Spleen (tissue), 11 donors: ENCODE data around the gene ABCA4. TPM values are rescaled to one million over a fixed set of nuclear protein-coding genes. Genes with fewer than 3 reads are reported as not detected.

Experiments
- DNase-seq: peaks from one replicate; pipeline ENCODE4 v3.0.0-alpha.2; 2020
- H3K27ac ChIP-seq, 8 donors: fragments of 200-600 bp; sonication (generic) in 7 of 8; 1 replicate in 4 of 8; 2 replicates in 4 of 8; pipeline versions ENCODE4 v1.5.0 to v1.8.0; 2016 to 2021; ENCODE audit warnings: inconsistent platforms in 4 of 8, mild to moderate bottlenecking in 4 of 8, moderate library complexity in 1 of 8
- H3K27me3 ChIP-seq, 7 donors: fragments of 200-600 bp; sonication (generic) in 6 of 7; replicated peaks in 1 of 7; 1 replicate in 4 of 7; 2 replicates in 3 of 7; pipeline versions ENCODE4 v1.5.0 to v1.8.0; 2016 to 2021; ENCODE audit warnings: inconsistent platforms in 3 of 7, mild to moderate bottlenecking in 1 of 7
- H3K36me3 ChIP-seq, 6 donors: fragments of 200-600 bp; sonication (generic) in 5 of 6; 1 replicate in 4 of 6; 2 replicates in 2 of 6; pipeline versions ENCODE4 v1.5.0 to v1.8.0; 2016 to 2021; ENCODE audit warnings: inconsistent platforms in 2 of 6
- H3K4me1 ChIP-seq, 6 donors: fragments of 200-600 bp; sonication (generic) in 5 of 6; 1 replicate in 3 of 6; 2 replicates in 3 of 6; pipeline versions ENCODE4 v1.5.0 to v1.8.0; 2016 to 2021; ENCODE audit warnings: inconsistent platforms in 3 of 6
- H3K4me3 ChIP-seq, 8 donors: fragments of 200-600 bp; sonication (generic) in 7 of 8; 1 replicate in 4 of 8; 2 replicates in 4 of 8; pipeline versions ENCODE4 v1.5.0 to v1.8.0; 2016 to 2021; ENCODE audit warnings: inconsistent platforms in 4 of 8, mild to moderate bottlenecking in 4 of 8, moderate library complexity in 2 of 8
- H3K9me3 ChIP-seq, 8 donors: fragments of 200-600 bp; sonication (generic) in 7 of 8; 1 replicate in 4 of 8; 2 replicates in 4 of 8; pipeline versions ENCODE4 v1.5.0 to v1.8.0; 2016 to 2021; ENCODE audit warnings: inconsistent platforms in 4 of 8
- CTCF ChIP-seq, 11 experiments: fragments of 200-600 bp in 7 of 11; fragments of 450-650 bp in 4 of 11; sonication (generic) in 4 of 11; IDR thresholded peaks in 8 of 11; conservative IDR thresholded peaks in 3 of 11; 1 replicate in 7 of 11; 2 replicates in 4 of 11; pipeline versions ENCODE4 v1.4.0 to v1.8.0; 2016 to 2021; ENCODE audit warnings: antibody characterized with exemption in 11 of 11, inconsistent platforms in 4 of 11, mild to moderate bottlenecking in 1 of 11
- POLR2A ChIP-seq, 3 donors: fragments of 450-650 bp; IDR thresholded peaks; one replicate each; pipeline ENCODE4 v1.5.1; 2017; ENCODE audit warnings: antibody characterized with exemption in 3 of 3, mild to moderate bottlenecking in 1 of 3
- POLR2AphosphoS5 ChIP-seq, 3 donors: sonication (generic); formaldehyde crosslinking; IDR thresholded peaks; one replicate each; pipeline ENCODE4 v1.5.1; 2017; ENCODE audit warnings: antibody characterized with exemption in 3 of 3
- WGBS, 5 donors: extraction: QIAGEN DNeasy Blood & Tissue Kit in 3 of 5; methylation state at CpG; one replicate each; pipeline versions ENCODE4 v1.1.5 to v1.1.7; 2013 to 2018; 5-methylcytosine and 5-hydroxymethylcytosine counted together
- intact Hi-C: fragments of 100-400 bp; cut with DNase I; formaldehyde crosslinking; loops from one replicate; pipeline ENCODE4 v1.15.0; 2023; ENCODE audit warnings: low total_unique reads
- polyA plus RNA-seq, 3 donors: library from polyadenylated mRNA; stranded (reverse); fragments of 200-250 nt; gene quantifications; one replicate each; pipeline ENCODE4 v1.2.1, GENCODE V29; 2013
- total RNA-seq, 7 donors: library from RNA; depleted of rRNA in 3 of 7; stranded (reverse); fragments of >200 nt in 3 of 7; fragmentation: NEBNext Ultra II Directional in 4 of 7; extraction: Animal tissue kit (Norgen Biotek cat#: 25700) in 4 of 7; gene quantifications; one replicate each; pipeline versions ENCODE4 v1.1.0 to v1.2.1, GENCODE V29; 2016 to 2021
- donor health status: healthy with polysubstance abuse.
- donor health status: DM: no; HTN: no; CAD: no; lungs with moderate emphysema.
- donor health status: DM: no; HTN: no; CAD: no.
- donor health status: Bipolar disorder and iron deficiency.
- donor health status: healthy.
- donor health status: DM: no; HTN: no; CAD: no.
- donor health status: DM: yes; HTN: yes; CAD: no.

ABCA4 gene
- total and polyA plus RNA-seq, 10 donors: 0.04 to 0.64 (median 0.24) TPM

GRCh38 chr1:94126651-94127050, 5.7 kb upstream of the ABCA4 start:
- Histone ChIP-seq H3K27me3 (peaks cover 0 to 10% (median 0%) of the 10 kb centered on the region in 7 donors), H3K36me3 (no peaks in the 10 kb centered on the region), H3K9me3 (no peaks in the 10 kb centered on the region), H3K4me1 (no peaks in the 10 kb centered on the region), H3K27ac (no peak overlapping the region), H3K4me3 (no peak overlapping the region)
- no peak for DNase-seq
- WGBS, 5 donors: 78 to 88% (median 85%) methylated on average over 3 of the region's 3 CpGs
- no peak for TF ChIP-seq POLR2AphosphoS5 (IDR thresholded peaks at IDR 0.05)
- TF ChIP-seq POLR2A (IDR thresholded peaks at IDR 0.05): no peak
- TF ChIP-seq CTCF (IDR thresholded peaks at IDR 0.05 in 8 of 11, conservative IDR thresholded peaks at IDR 0.05 in 3 of 11): no peak
- intact Hi-C loops: no loop called here

GRCh38 chr1:94125551-94126514, 4.9 kb upstream of the ABCA4 start:
- intact Hi-C loops: no loop called here
- Histone ChIP-seq H3K36me3 (no peaks in the 10 kb centered on the region), H3K4me1 (no peaks in the 10 kb centered on the region), H3K27me3 (peaks cover 0 to 10% (median 0%) of the 10 kb centered on the region in 7 donors), H3K27ac (no peak overlapping the region), H3K9me3 (no peaks in the 10 kb centered on the region), H3K4me3 (no peak overlapping the region)
- WGBS, 5 donors: 60 to 84% (median 75%) methylated on average over 6 of the region's 6 CpGs
- TF ChIP-seq POLR2AphosphoS5 (IDR thresholded peaks at IDR 0.05) (no peak), POLR2A (IDR thresholded peaks at IDR 0.05) (no peak), CTCF (IDR thresholded peaks at IDR 0.05 in 8 of 11, conservative IDR thresholded peaks at IDR 0.05 in 3 of 11) (no peak)
- no peak for DNase-seq

DNA sequence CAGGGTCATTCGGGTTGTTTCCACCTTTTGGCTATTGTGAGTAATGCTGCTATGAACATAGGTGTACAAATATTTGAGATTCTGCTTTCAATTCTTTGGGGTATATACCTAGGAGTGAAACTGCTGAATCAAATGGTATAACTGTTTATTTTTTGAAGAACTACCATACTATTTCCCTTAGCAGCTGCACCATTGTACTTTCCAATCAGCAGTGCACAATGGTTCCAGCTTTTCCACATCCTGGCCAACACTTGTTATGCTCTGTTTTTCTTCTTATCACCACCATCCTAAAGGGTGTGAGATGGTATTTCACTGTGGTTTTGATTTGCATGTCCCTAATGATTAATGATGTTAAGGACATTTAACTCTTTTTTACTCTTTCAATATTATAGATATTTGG, 3.6 kb upstream of the ABCA4 start:
- no peak overlapping the region for H3K4me3 ChIP-seq
- peaks cover 0 to 17% (median 0%) of the 10 kb centered on the region in 7 donors for H3K27me3 ChIP-seq
- H3K36me3 ChIP-seq: no peaks in the 10 kb centered on the region
- no peaks in the 10 kb centered on the region for H3K4me1 ChIP-seq
- H3K9me3 ChIP-seq: no peaks in the 10 kb centered on the region
- TF ChIP-seq POLR2A (IDR thresholded peaks at IDR 0.05) (no peak), POLR2AphosphoS5 (IDR thresholded peaks at IDR 0.05) (no peak), CTCF (IDR thresholded peaks at IDR 0.05 in 8 of 11, conservative IDR thresholded peaks at IDR 0.05 in 3 of 11) (no peak)
- no peak overlapping the region for H3K27ac ChIP-seq
- no peak for DNase-seq
- intact Hi-C loops: no loop called here
- 96 to 100% (median 97%) methylated on average over 1 of the region's 1 CpG for WGBS, 5 donors

DNA sequence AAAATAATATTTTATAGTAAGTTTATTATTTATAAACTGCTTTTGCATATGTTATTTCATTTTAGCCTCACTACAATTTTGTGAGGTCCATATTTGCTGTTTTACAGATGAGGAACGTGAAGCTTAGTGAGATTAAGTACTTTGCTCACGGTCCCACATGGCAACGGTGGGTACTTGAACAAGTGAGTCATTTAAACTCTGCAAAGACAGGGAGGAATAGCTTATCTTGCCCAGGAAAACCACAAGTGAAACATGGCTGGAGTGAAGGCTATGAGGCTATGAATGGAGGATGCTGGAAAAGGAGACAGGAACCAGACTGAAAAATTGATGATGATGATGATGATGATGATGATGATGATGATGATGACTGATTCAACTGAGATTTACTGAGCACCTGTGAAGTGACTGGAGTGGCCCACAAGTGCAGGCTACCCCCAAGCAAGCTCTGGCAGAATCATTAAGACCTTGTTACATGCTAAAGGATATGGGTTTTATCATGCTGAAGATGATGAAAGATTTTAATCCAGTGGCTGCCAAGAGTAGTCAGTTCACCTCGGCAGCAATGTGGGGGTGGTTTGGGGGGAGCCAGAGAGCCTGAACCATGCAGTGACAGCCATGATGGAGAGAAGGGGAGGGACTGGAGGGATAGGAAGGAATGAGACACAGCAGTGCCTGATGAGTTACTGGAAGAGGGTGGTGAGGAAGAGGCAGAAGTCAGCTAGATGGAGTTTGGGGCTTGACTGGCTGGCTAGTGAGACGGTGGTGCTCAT, 1.4 kb upstream of the ABCA4 start:
- 64 to 75% (median 69%) methylated on average over 5 of the region's 5 CpGs for WGBS, 5 donors
- no peak for DNase-seq
- no peaks in the 10 kb centered on the region for H3K4me1 ChIP-seq
- no peak overlapping the region for H3K4me3 ChIP-seq
- peaks cover 0 to 21% (median 0%) of the 10 kb centered on the region in 7 donors for H3K27me3 ChIP-seq
- TF ChIP-seq CTCF (IDR thresholded peaks at IDR 0.05 in 8 of 11, conservative IDR thresholded peaks at IDR 0.05 in 3 of 11): no peak
- TF ChIP-seq POLR2AphosphoS5 (IDR thresholded peaks at IDR 0.05): no peak
- TF ChIP-seq POLR2A (IDR thresholded peaks at IDR 0.05): no peak
- no peaks in the 10 kb centered on the region for H3K36me3 ChIP-seq
- H3K9me3 ChIP-seq: no peaks in the 10 kb centered on the region
- intact Hi-C loops: no loop called here
- no peak overlapping the region for H3K27ac ChIP-seq
